ENCODE data around the gene TMEM125.
A peak's percentile ranks its signal among the peaks of the same experiment; 100 is the strongest.

Gene TMEM125

DNA sequence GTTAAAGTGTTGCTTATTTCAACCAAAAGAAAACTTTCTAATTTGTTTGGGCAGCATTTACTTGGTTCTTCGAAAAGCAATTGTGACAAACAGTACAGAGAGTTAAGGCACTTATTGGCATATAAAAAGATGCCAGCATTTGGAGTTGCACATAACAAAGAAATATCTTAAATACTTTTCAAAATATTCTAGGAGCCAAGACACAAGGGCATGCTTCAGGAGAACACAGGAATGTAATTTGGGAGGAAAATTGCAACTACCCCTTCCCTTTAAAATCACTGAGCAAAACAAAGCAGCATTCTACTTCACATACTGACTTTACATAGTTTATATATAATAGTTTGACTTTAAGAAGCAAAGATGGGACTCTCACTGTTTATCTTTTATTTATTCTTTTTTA lies 26.4 kb downstream of the TMEM125 start:
- DNase-seq = no peak

DNA sequence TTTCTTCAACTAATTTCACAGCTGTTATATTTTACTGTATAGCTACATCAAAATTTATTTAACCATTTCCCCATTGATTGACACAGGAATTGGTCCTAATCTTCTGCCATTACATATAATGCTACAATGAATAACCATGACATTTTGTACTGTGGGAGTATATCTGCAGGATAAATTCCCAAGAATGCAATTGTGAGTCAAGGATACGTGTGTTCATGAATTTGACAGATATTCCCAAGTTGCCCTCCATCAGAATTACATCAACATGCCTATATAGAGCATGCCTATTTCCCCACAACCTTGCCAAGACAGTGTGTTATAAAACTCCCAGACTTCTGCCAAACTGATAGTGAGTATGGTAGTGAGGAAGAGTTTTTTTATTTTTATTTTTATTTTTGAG lies 28.3 kb downstream of the TMEM125 start:
- no peak for DNase-seq

GRCh38 chr1:43299101-43299500 lies 29.3 kb downstream of the TMEM125 start:
- DNase-seq = no peak

DNA sequence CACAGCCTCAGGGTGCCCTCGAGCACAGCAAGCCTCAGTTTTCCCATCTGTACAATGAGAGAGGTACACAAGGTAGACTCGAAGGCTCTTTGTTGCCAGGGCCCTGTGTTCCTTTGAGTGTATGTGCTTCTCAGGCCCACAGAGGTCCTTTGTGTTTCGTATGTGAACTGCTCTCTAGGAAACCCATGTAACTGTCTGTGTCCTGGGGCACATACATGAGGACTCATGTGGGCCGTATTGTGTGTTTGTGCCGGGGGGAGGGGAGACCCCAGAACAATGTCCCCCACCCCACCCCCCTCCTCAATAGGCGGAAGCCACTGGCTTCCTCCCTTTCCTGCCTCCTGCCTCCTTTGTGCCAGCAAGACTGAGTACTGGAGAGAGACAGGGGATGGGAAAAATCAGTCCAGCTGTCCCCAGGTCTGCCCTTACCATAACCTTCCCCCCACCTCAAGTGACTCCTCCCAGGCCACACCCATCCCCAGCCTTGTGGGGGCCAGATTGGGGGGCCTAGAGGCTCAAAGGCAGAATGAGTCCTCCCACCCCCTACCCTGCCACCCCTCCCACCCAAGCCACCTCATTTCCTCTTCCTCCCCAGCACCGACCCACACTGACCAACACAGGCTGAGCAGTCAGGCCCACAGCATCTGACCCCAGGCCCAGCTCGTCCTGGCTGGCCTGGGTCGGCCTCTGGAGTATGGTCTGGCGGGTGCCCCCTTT lies 30.8 kb downstream of the TMEM125 start, which contains the start of gene TIE1:
Gene TIE1, plus strand, starts transcription at position 605 of the 717 bp plus-strand sequence. Its CDS starts 90 bp downstream, at position 695.
- DNase-seq = no peak

GRCh38 chr1:43302201-43302600 lies 32.4 kb downstream of the TMEM125 start:
- no peak for DNase-seq

DNA sequence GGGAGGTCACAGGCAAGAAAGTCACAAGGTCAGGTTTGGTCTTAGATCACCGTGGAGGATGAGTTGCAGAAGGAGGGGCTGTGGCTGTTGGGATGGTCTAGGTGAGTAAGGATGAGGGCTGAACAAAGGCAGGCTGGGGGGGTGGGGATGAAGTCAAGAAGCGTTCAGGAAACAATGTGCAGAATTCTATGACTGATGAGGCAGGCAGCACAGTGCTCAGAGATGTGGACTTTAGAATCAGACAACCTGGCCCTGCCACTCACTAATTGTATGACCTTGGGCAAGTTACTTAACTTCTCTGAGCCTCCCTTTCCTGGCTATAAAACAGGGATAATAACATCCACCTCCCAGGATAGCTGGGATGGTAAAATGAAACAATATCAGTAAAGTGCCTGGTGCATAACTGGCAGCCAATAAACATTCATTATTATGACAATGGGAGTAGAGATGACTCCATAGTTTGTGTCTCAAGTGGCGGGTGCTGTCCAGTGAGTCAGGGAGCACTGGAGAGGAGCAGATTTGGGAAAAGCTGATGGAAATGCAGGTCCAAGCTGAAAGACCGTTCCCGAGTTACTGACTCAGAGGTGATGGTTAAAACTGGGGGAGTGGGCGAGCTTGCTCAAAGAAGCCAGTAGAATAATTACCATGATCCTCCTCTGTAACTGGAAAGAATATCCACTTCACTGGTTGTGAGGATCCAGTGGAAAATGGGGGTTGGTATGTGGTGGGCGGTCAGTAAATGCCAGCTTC lies 33.1 kb downstream of the TMEM125 start:
- DNase-seq = no peak

GRCh38 chr1:43303471-43304313 lies 33.9 kb downstream of the TMEM125 start:
- no peak for DNase-seq

DNA sequence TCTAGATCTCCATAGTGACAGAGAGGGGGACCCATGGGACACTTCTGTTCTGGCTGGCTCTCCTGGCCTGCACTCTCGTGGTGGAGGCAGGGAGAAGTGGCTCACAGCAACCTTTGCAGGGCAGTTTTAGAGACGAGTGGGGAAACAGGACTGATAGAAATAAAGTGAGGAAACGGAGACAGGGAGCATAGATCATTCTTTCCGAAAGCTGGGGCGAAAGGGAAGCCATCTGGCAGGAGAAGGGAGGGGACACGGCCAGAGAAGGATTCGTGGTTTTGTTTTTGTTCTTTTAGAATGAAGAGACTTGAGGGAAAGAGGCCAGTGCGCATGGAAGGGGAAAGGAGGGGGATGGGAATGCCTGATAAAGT lies 34.5 kb downstream of the TMEM125 start:
- no peak for DNase-seq

DNA sequence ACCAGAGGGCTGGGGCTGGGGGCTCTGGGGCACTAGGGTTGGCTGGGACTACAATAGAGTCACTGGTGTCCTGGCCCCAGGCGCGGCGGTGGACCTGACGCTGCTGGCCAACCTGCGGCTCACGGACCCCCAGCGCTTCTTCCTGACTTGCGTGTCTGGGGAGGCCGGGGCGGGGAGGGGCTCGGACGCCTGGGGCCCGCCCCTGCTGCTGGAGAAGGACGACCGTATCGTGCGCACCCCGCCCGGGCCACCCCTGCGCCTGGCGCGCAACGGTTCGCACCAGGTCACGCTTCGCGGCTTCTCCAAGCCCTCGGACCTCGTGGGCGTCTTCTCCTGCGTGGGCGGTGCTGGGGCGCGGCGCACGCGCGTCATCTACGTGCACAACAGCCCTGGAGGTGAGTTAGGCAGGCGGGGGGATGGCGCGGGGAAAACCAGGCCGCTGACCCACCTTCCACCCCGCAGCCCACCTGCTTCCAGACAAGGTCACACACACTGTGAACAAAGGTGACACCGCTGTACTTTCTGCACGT lies 35.1 kb downstream of the TMEM125 start:
- no peak for DNase-seq

DNA sequence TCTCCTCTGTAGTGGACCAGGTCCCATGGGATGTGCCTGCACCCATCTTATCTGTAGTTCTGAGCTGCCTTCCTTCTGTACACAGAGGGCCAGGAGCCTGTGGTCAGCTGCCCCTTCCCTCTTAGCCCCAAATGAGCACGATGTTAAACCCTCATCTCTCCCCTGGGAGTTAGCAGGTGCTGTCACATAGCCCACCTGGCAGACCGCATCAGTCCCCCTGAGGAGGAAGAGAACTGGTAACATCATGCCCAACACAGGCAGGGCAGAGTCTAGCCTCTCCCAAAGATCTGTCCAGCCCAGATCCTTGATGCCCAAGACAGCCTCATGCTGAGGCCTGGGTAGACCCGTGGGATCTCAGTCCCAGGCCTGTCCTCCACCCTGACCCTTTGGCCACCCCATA lies 35.7 kb downstream of the TMEM125 start:
- DNase-seq = no peak

GRCh38 chr1:43305926-43306687 lies 36.3 kb downstream of the TMEM125 start:
- DNase-seq = no peak

- peak; percentile 13 for DNase-seq
Observed at GRCh38 chr1:43306688-43307457, 37.1 kb downstream of the TMEM125 start.

GRCh38 chr1:43307458-43308158 lies 37.8 kb downstream of the TMEM125 start:
- no peak for DNase-seq

- DNase-seq = no peak
Observed at GRCh38 chr1:43308635-43309404, 39.0 kb downstream of the TMEM125 start.

DNA sequence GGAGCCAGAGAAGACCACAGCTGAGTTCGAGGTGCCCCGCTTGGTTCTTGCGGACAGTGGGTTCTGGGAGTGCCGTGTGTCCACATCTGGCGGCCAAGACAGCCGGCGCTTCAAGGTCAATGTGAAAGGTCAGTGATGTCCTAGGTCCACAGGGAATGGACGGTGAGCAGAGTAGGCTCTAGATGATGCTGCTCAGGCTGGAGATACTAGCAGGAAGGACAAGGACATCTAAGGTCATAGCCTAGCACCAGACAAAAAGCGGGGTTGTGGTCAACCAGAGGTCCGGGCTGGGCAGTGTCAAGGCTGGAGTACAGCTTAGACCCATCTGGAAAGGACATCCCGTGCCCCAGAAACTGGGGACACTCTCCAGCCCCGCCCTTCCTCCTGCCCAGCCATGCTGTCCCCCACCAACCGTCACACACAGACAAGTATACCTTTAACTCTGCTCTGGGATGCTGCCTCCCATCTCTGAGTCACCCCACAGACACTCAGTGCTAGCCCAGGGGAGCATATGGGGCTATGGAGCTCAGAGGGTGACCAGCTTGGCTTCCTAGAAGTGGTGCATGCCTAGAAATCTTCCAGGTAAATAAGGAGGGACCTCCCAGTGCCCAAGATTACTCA lies 39.7 kb downstream of the TMEM125 start:
- no peak for DNase-seq

- DNase-seq = no peak
Observed at GRCh38 chr1:43311521-43311920, 41.7 kb downstream of the TMEM125 start.

GRCh38 chr1:43312212-43312623 lies 42.4 kb downstream of the TMEM125 start:
- no peak for DNase-seq

GRCh38 chr1:43312663-43313515 lies 43.1 kb downstream of the TMEM125 start:
- no peak for DNase-seq

GRCh38 chr1:43313771-43314170 lies 44.0 kb downstream of the TMEM125 start:
- no peak for DNase-seq
